Smooth muscle cell (in vitro differentiated cells): ENCODE results near the gene RRP8. TPM values are rescaled to one million over a fixed set of nuclear protein-coding genes. Genes with fewer than 3 reads are reported as not detected.

ENCODE experiments used
- DNase-seq: peaks from one replicate; lab custom pipeline; 2025; ENCODE audit not compliant: unreplicated experiment; lab: John Stamatoyannopoulos, UW
- H2AFZ ChIP-seq: fragments of 200-600 bp; sonication (generic); 2 replicates; pipeline ENCODE4 v1.6.0; 2016; ENCODE audit warnings: antibody characterized with exemption, low read depth, mild to moderate bottlenecking
- H3F3A ChIP-seq: fragments of 200-600 bp; sonication (generic); 2 replicates; pipeline ENCODE4 v1.6.0; 2017; ENCODE audit warnings: antibody characterized with exemption, low read depth
- H3K27ac ChIP-seq: fragments of 200-600 bp; sonication (generic); 2 replicates; pipeline ENCODE4 v1.5.1; 2016; ENCODE audit warnings: low read depth, mild to moderate bottlenecking
- H3K27me3 ChIP-seq: fragments of 200-600 bp; sonication (generic); 2 replicates; pipeline ENCODE4 v1.6.1; 2016; ENCODE audit warnings: low read depth, mild to moderate bottlenecking
- H3K36me3 ChIP-seq: fragments of 200-600 bp; sonication (generic); 2 replicates; pipeline ENCODE4 v1.5.1; 2016; ENCODE audit warnings: low read depth
- H3K4me1 ChIP-seq: fragments of 200-600 bp; sonication (generic); 2 replicates; pipeline ENCODE4 v1.5.1; 2016; ENCODE audit warnings: low read depth
- H3K4me2 ChIP-seq: fragments of 200-600 bp; sonication (generic); 2 replicates; pipeline ENCODE4 v1.6.0; 2016; ENCODE audit warnings: mild to moderate bottlenecking
- H3K4me3 ChIP-seq: fragments of 200-600 bp; sonication (generic); 2 replicates; pipeline ENCODE4 v1.5.1; 2016; ENCODE audit warnings: mild to moderate bottlenecking
- H3K79me2 ChIP-seq: fragments of 200-600 bp; sonication (generic); 2 replicates; pipeline ENCODE4 v1.6.0; 2016; ENCODE audit warnings: low read depth, mild to moderate bottlenecking
- H3K9ac ChIP-seq: fragments of 200-600 bp; sonication (generic); 2 replicates; pipeline ENCODE4 v1.6.0; 2016; ENCODE audit warnings: low read depth
- H3K9me3 ChIP-seq: fragments of 200-600 bp; sonication (generic); replicated peaks from 2 replicates; pipeline ENCODE4 v1.5.1; 2016; ENCODE audit warnings: low read depth
- H4K20me1 ChIP-seq: fragments of 200-600 bp; sonication (generic); 2 replicates; pipeline ENCODE4 v1.6.0; 2016; ENCODE audit warnings: low read depth
- WGBS: methylation state at CpG from one replicate; pipeline ENCODE4 v1.1.7; 2016; ENCODE audit warnings: low lambda C conversion rate; 5-methylcytosine and 5-hydroxymethylcytosine counted together
- polyA plus RNA-seq: library from polyadenylated mRNA; unstranded; fragments of >200 nt; fragmentation: Nextera tagmentation; extraction: Ambion mirVana; gene quantifications from 2 replicates; pipeline ENCODE4 v1.2.1, GENCODE V29; 2016
- total RNA-seq: library from RNA; depleted of rRNA; stranded (reverse); fragments of >200 nt; gene quantifications from 2 replicates; pipeline ENCODE4 v1.2.3, GENCODE V29; 2014
- TF ChIP-seq, protein P1 (sequence below): fragments of 200-600 bp; sonication (generic); IDR thresholded peaks from 2 replicates; pipeline ENCODE4 v1.5.1; 2017; ENCODE audit warnings: borderline replicate concordance, mild to moderate bottlenecking, antibody characterized with exemption; ENCODE audit not compliant: insufficient read depth, poor library complexity, severe bottlenecking

Gene RRP8
- total and polyA plus RNA-seq, 2 experiments from 2014 or later = 10.2 to 24.9 TPM

DNA sequence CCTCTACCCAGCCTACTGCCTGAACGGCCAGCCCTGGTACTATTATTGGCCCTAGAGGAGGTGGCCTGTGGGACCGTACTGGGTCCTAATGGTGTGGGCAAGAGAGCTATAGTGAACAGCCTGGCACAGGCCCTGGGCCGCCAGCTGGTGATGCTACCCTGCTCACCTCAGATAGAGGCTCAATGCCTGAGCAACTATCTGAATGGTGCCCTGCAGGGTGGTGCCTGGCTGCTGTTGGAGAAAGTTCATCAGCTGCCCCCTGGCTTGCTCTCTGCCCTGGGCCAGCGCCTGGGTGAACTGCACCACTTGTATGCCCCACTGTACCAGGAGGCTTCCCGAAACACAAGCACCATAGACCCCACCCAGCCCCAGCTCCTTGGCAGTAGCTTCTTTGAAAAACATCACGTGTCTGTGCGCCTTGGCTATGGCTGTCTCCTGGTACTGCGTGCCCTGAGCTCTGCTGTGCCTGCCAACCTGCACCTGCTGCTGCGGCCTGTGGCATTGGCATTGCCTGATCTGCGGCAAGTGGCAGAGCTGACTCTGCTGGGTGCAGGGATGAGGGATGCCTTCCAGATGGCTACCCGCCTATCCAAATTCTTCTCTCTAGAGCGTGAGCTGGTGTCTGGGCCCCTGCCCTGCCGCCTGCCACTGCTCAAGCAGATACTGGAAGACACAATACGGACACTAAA is 57.4 kb downstream of the RRP8 start:
- Histone ChIP-seq H3K27me3 (no peaks in the 10 kb centered on the region), H3K4me1 (no peaks in the 10 kb centered on the region), H3K36me3 (no peaks in the 10 kb centered on the region), H3K4me3 (no peak overlapping the region), H3K79me2 (no peaks in the 10 kb centered on the region), H3K9me3 (no peaks in the 10 kb centered on the region), H2AFZ (no peak overlapping the region), H3F3A (no peaks in the 10 kb centered on the region), H4K20me1 (no peaks in the 10 kb centered on the region), H3K4me2 (no peak overlapping the region), H3K9ac (no peak overlapping the region), H3K27ac (no peak overlapping the region)
- WGBS = 97% methylated on average over 14 of the region's 14 CpGs
- TF ChIP-seq, protein P1, sequence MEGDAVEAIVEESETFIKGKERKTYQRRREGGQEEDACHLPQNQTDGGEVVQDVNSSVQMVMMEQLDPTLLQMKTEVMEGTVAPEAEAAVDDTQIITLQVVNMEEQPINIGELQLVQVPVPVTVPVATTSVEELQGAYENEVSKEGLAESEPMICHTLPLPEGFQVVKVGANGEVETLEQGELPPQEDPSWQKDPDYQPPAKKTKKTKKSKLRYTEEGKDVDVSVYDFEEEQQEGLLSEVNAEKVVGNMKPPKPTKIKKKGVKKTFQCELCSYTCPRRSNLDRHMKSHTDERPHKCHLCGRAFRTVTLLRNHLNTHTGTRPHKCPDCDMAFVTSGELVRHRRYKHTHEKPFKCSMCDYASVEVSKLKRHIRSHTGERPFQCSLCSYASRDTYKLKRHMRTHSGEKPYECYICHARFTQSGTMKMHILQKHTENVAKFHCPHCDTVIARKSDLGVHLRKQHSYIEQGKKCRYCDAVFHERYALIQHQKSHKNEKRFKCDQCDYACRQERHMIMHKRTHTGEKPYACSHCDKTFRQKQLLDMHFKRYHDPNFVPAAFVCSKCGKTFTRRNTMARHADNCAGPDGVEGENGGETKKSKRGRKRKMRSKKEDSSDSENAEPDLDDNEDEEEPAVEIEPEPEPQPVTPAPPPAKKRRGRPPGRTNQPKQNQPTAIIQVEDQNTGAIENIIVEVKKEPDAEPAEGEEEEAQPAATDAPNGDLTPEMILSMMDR = no peak
- DNase-seq = no peak

Other genes starting within 250 kb of the RRP8 start
- gene SMPD1, start 213.1 kb downstream of the RRP8 start, total RNA-seq = 40.2 and 57.3 TPM in 2 replicates
- 50.0 and 56.6 TPM in 2 replicates for gene SMPD1, start 213.1 kb downstream of the RRP8 start, polyA plus RNA-seq
- 31.1 and 36.7 TPM in 2 replicates for gene APBB1, start 184.5 kb downstream of the RRP8 start, total RNA-seq
- 59.2 and 64.2 TPM in 2 replicates for gene APBB1, start 184.5 kb downstream of the RRP8 start, polyA plus RNA-seq
- 0.40 and 3.5 TPM in 2 replicates for gene HPX, start 162.6 kb downstream of the RRP8 start, total RNA-seq
- 1.1 and 2.6 TPM in 2 replicates for gene HPX, start 162.6 kb downstream of the RRP8 start, polyA plus RNA-seq
- 14.0 and 14.9 TPM in 2 replicates for gene TRIM3, start 129.7 kb downstream of the RRP8 start, total RNA-seq
- 25.5 and 36.0 TPM in 2 replicates for gene TRIM3, start 129.7 kb downstream of the RRP8 start, polyA plus RNA-seq
- gene ARFIP2, start 122.3 kb downstream of the RRP8 start, total RNA-seq = 61.6 and 61.9 TPM in 2 replicates
- gene ARFIP2, start 122.3 kb downstream of the RRP8 start, polyA plus RNA-seq = 84.0 and 88.6 TPM in 2 replicates
- 37.0 and 46.7 TPM in 2 replicates for gene TIMM10B, start 122.1 kb downstream of the RRP8 start, total RNA-seq
- 29.1 and 43.6 TPM in 2 replicates for gene TIMM10B, start 122.1 kb downstream of the RRP8 start, polyA plus RNA-seq
- gene DNHD1, start 106.3 kb downstream of the RRP8 start, total RNA-seq = 9.1 and 13.3 TPM in 2 replicates
- gene DNHD1, start 106.3 kb downstream of the RRP8 start, polyA plus RNA-seq = 5.5 and 5.9 TPM in 2 replicates
- 138 and 166 TPM in 2 replicates for gene ILK, start 158 bp upstream of the RRP8 start, total RNA-seq
- 236 and 238 TPM in 2 replicates for gene ILK, start 158 bp upstream of the RRP8 start, polyA plus RNA-seq
- 67.9 and 83.3 TPM in 2 replicates for gene TAF10, start 8.6 kb upstream of the RRP8 start, total RNA-seq
- gene TAF10, start 8.6 kb upstream of the RRP8 start, polyA plus RNA-seq = 373 and 378 TPM in 2 replicates
- 21.6 and 37.3 TPM in 2 replicates for gene TPP1, start 15.8 kb upstream of the RRP8 start, total RNA-seq
- gene TPP1, start 15.8 kb upstream of the RRP8 start, polyA plus RNA-seq = 54.1 and 55.4 TPM in 2 replicates
- gene DCHS1, start 52.2 kb upstream of the RRP8 start, total RNA-seq = 25.1 and 34.2 TPM in 2 replicates
- 21.0 and 24.5 TPM in 2 replicates for gene DCHS1, start 52.2 kb upstream of the RRP8 start, polyA plus RNA-seq
- 64.0 and 132 TPM in 2 replicates for gene MRPL17, start 79.7 kb upstream of the RRP8 start, total RNA-seq
- 77.4 and 98.4 TPM in 2 replicates for gene MRPL17, start 79.7 kb upstream of the RRP8 start, polyA plus RNA-seq
- 0.13 and 0.72 TPM in 2 replicates for gene OR2AG2, start 168.4 kb upstream of the RRP8 start, total RNA-seq
- 0.23 TPM in 1 of 2 replicates, not detected in the other for gene OR2AG2, start 168.4 kb upstream of the RRP8 start, polyA plus RNA-seq
- not detected in 2 replicates for gene OR2AG1, start 179.4 kb upstream of the RRP8 start, total RNA-seq
- not detected in 2 replicates for gene OR2AG1, start 179.4 kb upstream of the RRP8 start, polyA plus RNA-seq
- gene OR6A2, start 196.1 kb upstream of the RRP8 start, total RNA-seq = 0.18 and 0.40 TPM in 2 replicates
- not detected in 2 replicates for gene OR6A2, start 196.1 kb upstream of the RRP8 start, polyA plus RNA-seq
- not detected in 2 replicates for gene OR10A5, start 242.1 kb upstream of the RRP8 start, total RNA-seq
- gene OR10A5, start 242.1 kb upstream of the RRP8 start, polyA plus RNA-seq = 0.17 TPM in 1 of 2 replicates, not detected in the other